Activated T-helper 1 cell treated with anti-CD3 and anti-CD28 coated beads, Interleukin-2, amount 50 U/mL, for 16 hours (primary cell): Measurements from ENCODE around the gene ZMYND11.
"Not testable (repeated sequence)": the region's sequence is repeated elsewhere in the genome, so short reads cannot be mapped to it uniquely, and the experiment has no call there.

Source experiments
- DNase-seq, 2 donors: peaks; one replicate each; pipeline ENCODE4 v3.0.0-alpha.2; 2020; ENCODE audit warnings: low read depth in 1 of 2, low spot score in 1 of 2

The ZMYND11 gene

DNA sequence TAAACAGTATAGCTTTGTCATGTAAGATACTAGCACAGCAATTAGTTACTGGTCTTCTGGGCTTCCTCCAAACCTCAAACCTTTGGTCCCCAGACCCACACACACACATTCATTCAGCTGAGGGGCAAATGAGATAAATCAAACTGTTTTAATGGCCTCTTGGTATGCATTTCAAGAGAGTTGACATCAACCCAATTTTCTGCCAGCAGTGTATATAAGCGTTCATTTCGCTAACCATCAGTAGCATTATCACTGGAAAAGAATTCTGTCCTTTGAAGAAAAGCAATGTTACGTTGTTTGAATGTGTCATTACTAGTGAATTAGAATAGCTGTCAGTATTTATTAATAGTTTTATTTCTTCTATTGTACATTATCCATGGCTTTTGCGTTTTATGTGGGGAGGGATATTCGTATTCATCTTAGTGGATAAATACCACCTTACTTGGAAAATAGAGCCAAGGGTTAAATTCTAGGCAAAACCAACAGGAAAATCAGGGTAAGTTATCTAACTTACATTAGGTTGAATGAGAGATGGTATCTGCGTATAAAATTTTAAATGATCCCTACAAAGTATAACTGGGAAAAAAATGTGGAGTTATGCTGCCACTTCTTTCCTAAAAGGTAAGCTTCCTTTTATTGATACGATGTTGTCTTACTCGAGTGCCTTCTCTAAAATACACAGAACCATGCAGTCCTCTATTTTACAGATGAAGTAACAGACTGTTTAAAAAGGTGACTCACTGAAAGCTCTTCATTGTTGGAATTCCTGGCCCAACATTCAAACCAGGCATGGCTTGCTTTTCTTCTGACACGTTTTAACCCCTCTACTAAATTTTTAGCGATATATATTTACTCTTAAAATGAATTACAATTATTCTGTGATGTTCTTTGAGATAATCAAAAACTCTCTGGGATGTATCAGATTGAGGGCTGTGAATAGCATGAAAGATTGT is 2.0 kb upstream of the ZMYND11 start:
- no peak for DNase-seq

DNA sequence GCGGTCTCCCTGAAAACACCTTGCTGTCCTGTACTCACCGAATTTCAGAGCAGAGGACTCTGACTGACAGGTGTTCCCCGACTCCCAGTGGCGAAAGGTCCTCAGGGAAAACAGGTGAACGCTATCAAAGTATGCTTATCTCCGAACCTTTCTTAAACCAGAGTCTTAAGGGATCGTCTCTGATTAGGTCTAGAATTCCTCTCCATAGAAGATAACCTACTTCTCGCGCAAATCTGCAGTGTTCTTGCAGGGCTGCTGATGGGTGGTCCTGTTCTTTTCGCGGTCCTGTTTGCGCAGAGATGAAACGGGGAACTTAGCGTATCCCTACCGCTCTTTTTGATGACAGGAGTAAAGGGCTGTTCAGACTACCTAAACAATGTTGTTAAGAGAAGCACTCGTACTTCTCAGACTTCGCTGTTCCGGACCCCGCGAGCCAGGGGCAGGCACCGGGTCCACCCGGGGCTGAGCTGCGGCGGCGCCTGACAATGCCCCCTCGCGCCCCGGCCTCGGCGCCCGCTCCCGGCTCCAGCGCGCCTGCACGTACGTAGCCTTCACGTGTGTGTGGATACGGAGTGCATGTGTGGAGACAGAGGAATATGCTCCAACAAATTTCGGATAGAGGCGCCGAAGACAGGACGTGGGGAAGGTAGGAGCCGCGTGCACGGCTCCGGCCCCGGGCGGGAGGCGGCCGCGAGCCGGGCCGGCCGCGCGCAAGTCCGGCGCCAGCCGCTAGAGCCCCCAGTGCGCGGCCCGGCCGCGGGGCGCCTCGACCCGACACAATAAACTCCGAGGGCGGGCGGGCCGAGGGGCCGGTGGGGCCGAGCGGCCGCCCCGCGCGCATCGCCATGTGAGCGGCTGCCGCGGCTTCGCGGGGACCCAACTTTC is 766 bp upstream of the ZMYND11 start:
- DNase-seq: peak in 1 of 2 donors; percentile 14

DNA sequence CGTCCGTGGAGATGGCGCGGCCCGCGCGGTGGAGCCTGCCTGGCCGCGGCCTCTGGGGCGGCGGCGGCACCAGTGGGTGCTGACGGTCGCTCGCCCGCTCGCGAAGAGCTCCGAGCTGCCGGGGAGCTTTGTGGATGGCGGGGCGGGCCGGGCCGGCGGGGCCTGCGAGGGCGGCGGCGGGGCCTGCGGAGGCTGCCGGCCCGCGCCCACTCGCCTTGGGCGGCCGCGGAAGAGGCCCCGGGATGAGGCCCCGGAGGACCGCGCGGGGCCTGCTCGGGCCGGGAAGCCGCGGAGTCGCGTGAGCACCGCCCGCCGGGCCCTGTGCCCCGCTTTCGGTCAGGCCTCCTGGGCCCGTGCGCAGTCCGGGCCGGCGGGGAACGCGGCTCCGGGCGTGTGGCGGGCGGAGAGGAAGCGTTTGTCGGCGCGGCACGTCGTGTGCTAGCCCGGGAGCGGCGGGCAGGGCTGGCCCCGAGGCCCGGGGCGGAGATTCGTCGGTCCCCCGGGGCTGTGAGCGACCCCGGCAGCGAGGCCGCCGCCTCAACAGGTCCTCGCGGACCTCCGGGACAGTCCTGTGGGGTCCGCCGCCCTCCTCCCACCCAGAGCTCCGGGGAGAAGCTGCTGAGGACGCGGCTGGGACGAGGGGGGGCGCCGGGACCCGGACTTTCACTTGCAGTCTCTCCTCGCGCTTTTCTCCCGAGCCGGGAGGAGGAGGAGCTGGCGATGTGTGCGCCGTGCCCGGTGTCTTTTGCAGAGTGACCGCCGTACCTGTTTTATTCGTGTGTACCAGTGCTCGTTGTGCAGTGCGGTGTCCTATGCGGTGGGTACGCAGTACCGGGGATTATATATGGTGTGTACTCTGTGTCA is 578 bp downstream of the ZMYND11 start:
- peak; percentile 35 to 50 for DNase-seq

DNA sequence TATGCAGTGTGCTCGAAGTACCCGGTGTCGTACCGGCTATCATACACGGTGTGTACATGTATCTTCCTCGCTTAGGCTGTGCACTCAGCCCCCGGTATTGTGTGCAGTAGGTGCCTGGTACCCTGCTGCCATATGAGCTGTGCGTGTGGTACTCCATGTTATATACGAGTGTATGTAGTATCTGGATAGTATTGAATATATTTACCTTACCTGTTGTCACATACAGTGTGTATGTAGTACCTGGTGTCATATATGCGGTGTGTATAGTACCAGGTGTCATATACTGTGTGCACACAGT is 1.2 kb downstream of the ZMYND11 start:
- DNase-seq: no peak

DNA sequence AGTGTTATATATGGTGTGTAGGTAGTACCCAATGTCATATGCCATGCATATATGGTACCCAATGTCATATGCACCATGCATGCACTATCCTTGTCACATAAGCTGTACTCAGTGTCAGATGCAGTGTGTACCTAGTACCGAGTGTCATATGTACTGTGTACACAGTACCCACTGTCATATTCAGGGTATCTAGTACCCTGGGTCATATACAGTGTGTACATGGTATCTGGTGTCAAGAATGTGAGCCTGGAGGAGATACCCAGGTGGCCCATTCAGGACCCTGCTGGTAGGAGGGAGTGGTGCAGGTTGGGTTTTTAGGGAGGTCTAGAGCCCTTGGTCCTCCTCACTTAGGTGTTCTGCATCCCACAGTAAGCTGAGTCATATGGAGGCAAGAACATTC is 1.8 kb downstream of the ZMYND11 start:
- DNase-seq: peak in 1 of 2 donors; percentile 13

DNA sequence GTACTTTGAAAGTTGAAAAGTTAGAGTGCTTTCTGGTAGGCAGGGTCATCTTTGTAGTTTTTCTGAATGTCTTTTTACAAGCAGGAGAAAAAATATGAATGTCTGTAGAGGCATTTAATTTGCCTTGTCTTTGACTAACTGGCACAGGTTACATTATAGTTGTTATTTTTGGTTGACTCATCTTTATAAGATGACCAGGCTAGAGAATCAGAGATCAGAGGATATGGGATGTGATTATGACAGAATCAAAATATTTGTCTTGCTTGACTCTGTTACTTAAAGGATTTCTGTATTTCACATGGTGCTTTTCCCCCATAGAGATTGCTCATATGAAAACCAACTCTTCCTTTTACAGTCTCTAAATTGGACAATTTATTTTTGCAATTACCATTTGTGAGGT is 2.4 kb downstream of the ZMYND11 start:
- no peak for DNase-seq

DNA sequence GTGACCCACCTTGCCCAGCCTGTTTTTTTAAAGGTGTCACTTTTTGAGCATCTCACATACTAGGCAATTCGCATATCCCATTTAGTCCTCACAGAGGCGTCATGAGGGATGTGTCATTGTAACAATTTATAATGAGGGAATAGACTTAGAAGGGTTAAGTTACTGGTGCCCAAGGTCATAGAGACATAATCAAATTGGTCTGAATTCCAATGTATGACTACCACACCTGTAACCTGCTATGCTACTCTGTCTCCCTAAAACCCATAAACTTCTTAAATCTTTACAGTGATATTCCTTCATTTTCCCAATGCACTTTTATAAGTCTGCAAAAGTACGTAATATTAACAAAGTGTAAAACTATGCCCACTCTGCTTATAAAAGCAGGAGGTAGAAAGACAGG is 7.1 kb downstream of the ZMYND11 start:
- DNase-seq: no peak

DNA sequence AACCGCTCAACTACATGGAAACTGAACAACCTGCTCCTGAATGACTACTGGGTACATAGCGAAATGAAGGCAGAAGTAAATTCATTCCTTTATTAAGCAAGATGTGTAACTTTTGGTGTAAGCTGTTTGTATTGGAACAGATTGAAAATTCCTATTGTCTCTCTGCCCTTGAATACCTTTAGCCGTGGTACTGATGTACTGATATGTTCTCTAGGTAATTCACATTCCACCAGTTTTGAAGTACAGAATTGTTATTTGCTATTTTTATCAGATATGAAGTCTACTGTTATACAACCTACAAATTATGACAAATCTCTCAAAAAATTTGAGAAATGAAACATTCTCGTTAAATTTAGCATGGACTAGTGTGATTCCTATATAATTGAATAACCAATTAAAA is 17.7 kb downstream of the ZMYND11 start:
- DNase-seq: no peak

DNA sequence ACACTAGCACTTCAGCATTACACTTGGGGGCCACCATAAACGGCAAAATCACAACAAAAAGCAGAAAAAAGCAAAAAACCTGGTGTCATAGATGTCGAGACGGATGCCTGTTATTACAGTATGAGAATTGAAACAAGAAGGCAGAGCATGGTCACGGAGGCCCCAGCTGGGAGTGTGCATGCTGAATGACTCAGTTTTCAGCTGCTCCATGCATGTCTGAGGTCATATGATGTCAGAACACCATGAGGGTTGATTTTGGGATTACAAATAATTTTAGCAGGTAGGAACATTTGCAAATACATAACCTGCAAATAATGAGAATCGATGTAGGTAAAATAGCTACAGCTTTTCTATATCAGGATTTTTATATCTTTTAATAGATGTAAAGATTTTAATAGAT is 19.1 kb downstream of the ZMYND11 start:
- DNase-seq: no peak

DNA sequence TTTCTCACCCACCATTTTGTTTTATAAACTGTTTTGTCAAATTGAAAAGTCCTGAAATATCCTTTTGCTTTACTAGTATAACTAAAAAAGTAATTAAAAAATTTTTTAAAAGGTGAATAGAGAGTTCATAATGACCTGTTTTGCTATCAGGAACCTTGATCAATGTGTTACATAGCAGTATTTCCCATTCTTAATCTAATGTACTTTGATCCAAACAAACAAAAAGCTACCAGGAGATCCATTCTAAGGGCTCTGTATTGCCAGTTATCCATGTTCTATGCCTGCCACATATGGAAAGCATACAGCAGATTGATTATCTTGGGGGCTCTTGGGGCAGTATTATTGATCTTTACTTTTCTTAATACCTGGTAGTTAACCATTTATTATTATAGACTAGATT is 32.1 kb downstream of the ZMYND11 start:
- no peak for DNase-seq

DNA sequence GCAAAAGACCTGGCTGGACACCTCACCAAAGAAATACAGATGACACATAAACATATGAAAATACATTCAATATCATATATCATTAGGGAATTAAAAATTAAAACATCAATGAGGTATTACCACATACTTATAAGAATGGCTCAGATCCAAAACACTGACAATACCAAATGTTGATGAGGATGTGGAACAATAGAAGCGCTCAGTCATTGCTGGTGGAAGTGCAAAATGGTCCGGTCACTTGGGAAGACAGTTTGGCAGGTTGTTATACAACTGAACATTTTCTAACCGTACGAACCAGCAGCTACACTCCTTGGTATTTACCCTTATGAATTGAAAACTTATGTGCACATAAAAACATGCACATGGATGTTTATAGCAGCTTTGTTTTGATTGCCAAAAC is 38.5 kb downstream of the ZMYND11 start:
- no peak for DNase-seq

DNA sequence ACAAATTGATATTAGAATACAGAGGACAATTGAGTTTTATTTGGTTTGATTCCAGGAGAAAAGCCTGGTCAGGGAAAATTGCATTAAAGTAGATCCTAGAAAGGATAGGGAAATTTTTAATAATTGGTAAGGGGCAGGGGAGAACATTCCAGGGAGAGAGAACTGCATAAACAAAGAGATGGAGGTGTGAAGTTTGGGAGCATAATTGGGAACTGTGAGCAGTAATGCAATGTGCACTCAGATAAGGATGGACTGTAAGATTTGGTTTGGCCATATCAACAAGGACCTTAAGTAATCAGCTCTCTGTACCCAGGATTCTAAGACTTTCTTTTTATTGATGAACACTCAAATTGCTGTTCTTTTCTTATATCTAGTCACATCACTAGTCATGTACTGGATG is 41.4 kb downstream of the ZMYND11 start:
- DNase-seq: no peak

DNA sequence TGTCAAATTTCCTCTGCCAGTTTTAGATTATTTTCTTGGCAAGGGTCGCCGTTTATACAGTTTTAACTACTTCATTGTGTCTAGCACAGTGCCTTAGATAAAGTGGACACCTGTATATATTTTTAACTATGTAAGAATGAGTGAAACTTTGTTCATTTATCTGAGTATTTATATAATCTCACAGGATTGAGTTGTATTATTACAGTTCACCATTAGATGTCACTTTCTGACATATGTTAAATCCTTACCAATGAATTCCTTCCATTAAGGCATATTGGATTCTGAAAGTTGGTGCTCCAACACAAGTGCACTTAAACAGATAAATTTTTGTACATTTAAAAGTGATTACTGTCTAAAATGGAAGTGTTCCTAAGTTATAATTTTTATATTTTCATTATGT is 43.0 kb downstream of the ZMYND11 start:
- DNase-seq: no peak

DNA sequence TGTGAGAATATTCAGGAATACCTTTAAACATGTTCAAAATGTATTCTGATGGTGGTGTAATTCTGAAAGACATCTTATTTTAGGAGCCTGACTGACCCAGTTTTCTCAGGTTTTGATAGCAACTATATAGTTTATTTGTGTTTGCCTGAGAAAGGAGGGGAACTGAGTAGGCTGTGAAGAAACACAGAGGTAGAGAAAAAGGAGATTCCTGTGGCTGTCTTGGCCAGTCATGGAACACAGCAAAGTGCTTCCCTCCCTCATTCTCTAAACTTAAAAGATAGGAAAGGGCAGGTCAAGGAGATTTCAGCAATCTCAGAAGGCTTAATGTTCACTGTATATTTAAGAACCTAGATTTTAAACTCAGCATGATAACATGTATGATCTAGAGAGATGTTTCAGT is 43.5 kb downstream of the ZMYND11 start:
- no peak for DNase-seq

DNA sequence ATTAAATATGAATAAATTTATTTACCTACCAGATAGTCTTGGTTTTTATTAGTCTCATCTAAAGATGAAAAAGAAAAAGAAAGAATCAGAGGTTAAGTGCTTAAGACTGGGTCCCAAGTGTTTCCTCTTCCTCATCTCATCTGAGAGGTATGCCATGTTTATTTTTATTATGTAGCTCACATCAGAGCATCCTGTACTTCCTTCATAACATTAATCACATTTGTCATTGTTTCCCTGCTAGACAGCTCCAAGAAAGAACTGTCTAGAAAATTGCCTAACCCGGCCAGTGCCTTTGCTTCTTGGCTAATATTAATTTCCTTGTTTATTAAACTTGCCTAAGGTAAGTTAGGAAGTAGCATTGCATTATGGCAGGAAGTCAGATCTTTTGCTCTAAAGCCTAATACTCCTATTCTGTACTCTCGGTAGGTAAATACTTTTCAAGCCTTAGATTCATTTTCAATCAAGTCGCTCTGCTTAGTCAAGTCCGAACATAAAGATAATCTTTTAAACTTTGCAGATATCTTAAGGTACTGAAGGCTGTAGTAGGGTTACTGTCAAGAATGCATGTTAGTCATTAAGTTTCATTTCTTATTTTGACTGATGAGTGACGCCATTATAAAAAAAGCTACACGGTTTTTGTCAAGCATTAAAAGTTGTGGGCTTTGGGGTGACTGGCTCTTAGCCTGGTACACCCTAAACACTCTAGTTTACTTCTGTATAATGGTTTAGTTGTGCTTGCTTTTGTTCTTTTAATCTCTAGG is 47.4 kb downstream of the ZMYND11 start:
- no peak for DNase-seq

DNA sequence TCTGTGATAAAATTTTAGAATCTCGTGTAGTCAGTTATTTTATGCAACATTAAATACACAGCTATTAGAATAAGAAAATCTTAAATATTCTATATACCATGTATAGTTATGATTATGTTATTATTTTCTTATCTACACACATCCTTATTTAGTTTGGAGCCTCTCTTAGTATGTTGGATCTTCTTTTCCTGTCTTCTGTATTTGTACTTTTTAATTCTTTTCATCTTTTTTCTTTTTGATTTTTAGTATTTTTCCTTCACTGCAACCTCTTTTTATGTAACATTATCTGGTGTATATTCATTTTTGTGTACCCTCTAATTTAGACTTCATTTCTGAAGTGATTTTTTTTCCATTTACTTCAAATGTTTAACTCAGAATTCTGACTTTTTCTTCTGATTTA is 48.9 kb downstream of the ZMYND11 start:
- no peak for DNase-seq

DNA sequence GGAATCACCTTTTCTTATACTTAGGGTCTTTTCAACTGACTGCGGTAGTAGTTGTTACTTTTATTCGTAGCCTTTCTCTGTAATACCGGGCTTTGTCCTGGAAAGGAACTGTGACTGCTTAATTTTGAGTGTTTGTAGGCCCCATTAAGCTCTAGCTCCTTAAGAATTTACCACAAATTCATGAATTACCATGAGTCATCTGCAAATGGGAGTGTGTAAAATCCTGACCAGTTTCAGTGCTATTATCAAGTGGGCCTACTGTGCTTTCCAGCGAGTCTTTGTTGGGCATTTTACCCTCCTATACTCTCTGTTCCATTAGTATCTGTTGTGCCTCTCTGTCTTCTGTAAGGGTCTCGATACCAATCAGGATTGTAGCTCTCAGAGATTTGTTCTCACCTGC is 49.7 kb downstream of the ZMYND11 start:
- DNase-seq: no peak

DNA sequence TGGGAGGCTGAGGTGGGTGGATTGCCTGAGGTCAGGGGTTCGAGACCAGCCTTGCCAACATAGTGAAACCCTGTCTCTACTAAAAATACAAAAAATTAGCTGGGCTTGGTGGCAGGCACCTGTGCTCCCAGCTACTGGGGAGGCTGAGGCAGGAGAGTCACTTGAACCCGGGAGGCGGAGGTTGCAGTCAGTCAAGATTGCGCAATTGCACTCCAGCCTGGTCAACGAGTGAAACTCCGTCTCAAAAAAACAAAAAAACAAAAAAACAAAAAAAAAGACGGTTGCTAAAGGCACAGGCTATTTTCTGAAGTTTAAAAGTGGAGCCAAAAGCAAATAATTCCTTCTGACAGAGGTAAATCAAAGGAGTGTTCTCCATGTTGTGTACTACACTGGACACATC is 50.3 kb downstream of the ZMYND11 start:
- not testable (repeated sequence) for DNase-seq

DNA sequence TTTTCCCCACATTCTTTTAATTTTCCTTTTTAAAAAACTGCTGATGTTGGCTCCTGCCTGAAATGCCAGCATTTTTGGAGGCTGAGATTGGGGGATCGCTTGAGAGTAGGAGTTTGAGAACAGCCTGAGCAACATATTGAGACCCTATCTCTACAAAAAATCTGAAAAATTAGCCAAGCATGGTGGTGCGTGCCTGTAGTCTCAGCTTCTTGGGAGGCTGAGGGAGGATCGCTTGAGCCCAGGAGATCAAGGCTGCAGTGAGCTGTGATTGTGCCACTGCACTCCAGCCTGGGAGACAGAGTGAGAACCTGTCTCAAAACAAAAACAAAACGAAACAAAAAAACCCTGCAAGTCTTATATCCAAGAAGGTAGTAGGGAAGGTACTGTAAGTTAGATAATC is 51.7 kb downstream of the ZMYND11 start:
- no peak for DNase-seq

DNA sequence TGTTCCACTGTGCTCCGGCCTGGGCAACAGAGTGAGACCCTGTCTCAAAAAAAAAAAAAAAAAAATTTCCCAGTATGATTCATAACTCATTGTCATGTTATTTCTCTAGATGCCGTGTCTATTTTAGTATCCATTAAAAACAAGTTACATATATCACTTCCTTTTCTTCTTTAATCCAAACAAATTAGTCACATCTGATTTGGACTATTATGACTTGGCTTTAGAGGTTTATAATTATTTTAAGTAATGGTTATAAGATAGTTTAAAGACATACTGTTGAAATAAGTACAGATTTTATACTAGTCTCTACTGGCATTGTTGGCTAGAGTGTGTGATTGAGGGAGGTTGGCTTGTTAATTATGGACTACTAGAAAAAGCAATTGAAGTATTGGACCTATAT is 53.3 kb downstream of the ZMYND11 start:
- DNase-seq: no peak

DNA sequence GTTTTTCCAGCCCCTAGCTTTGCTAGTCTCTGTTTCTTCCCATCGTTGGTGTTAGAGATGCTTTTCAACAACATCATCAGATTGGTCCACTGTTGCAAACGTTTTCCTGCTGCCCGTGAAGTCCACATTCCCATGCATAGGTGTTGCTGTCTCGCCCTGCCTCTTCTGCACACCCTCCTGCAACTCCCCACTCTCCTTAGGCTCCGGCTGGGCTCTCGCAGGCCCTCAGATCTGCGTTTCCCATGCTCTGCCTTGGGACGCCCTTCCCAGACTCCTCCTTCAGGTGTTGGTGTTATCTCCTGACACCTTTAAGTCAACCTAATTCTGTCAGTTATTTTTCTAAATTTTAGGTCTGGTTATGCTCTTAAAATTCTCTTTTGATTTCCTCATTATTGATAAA is 55.0 kb downstream of the ZMYND11 start:
- no peak for DNase-seq
